C4-2B (cell line): ENCODE measurements around the gene TM9SF1.

Experiments
- ZFX ChIP-seq: fragments of 450-650 bp; IDR thresholded peaks from 2 replicates; pipeline ENCODE4 v1.6.1; 2017
- TF ChIP-seq, protein P1 (sequence below): fragments of 450-650 bp; conservative IDR thresholded peaks from 2 replicates; pipeline ENCODE4 v1.5.1; 2017; ENCODE audit warnings: mild to moderate bottlenecking

DNA sequence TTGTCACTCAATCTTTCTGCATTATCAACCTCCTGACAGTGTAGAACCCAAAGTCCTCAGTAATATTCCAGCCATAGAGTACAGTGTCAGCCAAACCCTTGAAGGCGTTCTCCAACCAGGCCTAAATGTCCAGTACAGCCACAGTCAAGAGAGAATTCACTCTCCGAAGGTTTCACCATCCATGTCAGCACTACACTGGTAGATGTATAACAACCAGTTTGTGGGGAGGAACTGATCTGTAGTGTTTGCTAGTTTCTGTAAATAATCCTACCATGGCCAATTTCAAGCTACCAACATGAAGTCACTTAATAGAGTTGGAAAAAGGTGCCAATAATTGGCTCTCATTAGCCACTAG lies 21.1 kb upstream of the TM9SF1 start:
- TF ChIP-seq, protein P1, sequence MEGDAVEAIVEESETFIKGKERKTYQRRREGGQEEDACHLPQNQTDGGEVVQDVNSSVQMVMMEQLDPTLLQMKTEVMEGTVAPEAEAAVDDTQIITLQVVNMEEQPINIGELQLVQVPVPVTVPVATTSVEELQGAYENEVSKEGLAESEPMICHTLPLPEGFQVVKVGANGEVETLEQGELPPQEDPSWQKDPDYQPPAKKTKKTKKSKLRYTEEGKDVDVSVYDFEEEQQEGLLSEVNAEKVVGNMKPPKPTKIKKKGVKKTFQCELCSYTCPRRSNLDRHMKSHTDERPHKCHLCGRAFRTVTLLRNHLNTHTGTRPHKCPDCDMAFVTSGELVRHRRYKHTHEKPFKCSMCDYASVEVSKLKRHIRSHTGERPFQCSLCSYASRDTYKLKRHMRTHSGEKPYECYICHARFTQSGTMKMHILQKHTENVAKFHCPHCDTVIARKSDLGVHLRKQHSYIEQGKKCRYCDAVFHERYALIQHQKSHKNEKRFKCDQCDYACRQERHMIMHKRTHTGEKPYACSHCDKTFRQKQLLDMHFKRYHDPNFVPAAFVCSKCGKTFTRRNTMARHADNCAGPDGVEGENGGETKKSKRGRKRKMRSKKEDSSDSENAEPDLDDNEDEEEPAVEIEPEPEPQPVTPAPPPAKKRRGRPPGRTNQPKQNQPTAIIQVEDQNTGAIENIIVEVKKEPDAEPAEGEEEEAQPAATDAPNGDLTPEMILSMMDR = no peak
- no peak for TF ChIP-seq ZFX
